Stomach (tissue), 4 donors: ENCODE data around the gene PIP.
"Not testable (repeated sequence)": the region's sequence is repeated elsewhere in the genome, so short reads cannot be mapped to it uniquely, and the experiment has no call there.

ENCODE experiments used
- CTCF ChIP-seq, 7 experiments: fragments of 450-650 bp in 4 of 7; fragments of 200-600 bp in 3 of 7; sonication (generic) in 3 of 7; IDR thresholded peaks; one replicate each; pipeline ENCODE4 v1.5.1; 2016 to 2019; ENCODE audit warnings: antibody characterized with exemption in 7 of 7, control low read depth in 2 of 7, mild to moderate bottlenecking in 1 of 7
- POLR2A ChIP-seq, 4 donors: fragments of 450-650 bp; IDR thresholded peaks; one replicate each; pipeline ENCODE4 v1.6.1; 2016; ENCODE audit warnings: antibody characterized with exemption in 4 of 4, control low read depth in 2 of 4, mild to moderate bottlenecking in 1 of 4, moderate library complexity in 1 of 4

GRCh38 chr7:143099579-143099978, 32.3 kb upstream of the PIP start:
- not testable (repeated sequence) for TF ChIP-seq CTCF, POLR2A (IDR thresholded peaks at IDR 0.05)
